SH-SY5Y (cell line): ENCODE results near the gene MYOM3.

Experiments used
- GATA2 ChIP-seq: IDR thresholded peaks from 2 replicates; pipeline ENCODE4 v1.6.1; 2011; ENCODE audit warnings: mild to moderate bottlenecking, low read depth, low read length
- GATA3 ChIP-seq: IDR thresholded peaks from 2 replicates; pipeline ENCODE4 v1.6.1; 2011; ENCODE audit warnings: low read depth, mild to moderate bottlenecking, low read length, moderate library complexity

- TF ChIP-seq GATA2 (no peak), GATA3 (no peak)
Observed at GRCh38 chr1:24118410-24119242, 6.7 kb upstream of the MYOM3 start.
